ENCODE data around the gene CAMK2B.

Gene CAMK2B

DNA sequence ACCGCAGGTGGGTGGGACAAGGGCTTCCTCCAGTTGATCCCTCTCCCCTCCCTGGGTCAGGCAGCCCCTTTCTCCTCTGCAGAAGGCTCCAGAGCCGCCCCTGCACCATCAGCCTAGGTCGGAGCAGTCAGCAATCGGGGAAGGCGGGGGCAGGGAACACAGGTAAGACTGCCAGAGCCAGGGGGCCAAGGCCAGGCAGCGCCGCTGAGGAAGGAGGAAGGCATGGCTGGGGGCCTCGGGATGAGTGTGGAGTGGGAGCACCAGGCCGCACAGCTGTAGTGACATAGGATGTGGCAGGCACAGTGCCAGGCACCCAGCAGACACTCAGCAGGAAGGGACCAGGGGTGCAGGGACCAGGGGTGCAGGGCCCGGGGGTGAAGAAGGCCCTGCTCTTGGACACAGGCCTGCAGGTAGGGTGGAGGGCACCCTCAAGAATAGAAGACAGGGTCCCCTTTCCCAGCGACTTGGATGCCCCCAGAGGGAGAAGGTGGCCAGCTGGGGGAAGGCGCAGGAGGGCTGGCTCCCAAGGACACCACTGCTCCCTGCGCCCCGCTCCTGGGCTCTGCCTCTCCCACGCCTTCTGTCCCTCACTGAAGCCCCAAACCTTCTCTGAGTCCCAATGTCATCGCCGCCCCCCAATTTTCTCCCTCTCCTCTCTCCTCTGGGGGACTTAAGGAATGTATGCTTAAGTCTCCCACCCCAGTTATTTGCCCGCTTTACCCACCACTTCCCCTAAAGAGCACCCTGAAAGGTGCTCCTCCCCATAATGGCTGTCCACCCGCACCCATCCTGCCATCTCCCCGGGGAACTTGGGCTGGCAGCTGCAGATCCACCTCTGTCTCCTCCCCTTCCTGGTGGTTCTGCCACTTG lies 38.5 kb downstream of the CAMK2B start:
- H3K4me3 ChIP-seq (ENCODE audit: low read depth, low read length), result no peak overlapping the region
- TF ChIP-seq CTCF (IDR thresholded peaks at IDR 0.05; ENCODE audit: borderline replicate concordance, insufficient read depth, low read depth, low read length), result no peak

GRCh38 chr7:44286182-44286617 lies 39.2 kb downstream of the CAMK2B start:
- TF ChIP-seq CTCF (IDR thresholded peaks at IDR 0.05; ENCODE audit: borderline replicate concordance, insufficient read depth, low read depth, low read length), result 0 out of 2 replicates have a peak, but pooled peaks have one; percentile 10

DNA sequence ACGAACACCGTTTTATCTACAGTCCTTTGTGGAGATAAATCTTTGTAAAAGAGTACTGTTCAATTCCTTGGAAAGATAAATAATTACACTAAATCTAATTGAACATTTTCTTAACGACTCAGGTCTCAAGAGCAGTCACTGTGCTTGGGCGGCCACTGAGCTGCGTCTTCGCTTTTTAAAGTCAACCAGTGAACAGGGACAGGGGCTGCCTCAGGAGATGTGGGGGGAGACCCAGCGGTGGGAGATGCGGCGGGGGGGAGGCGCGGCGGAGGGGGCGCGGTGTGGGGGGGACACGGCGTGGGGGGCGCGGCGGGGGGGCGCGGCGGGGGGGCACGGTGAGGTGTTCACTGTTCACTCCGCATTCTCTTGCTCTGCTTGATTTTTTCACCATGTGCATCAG lies 39.8 kb downstream of the CAMK2B start:
- TF ChIP-seq CTCF (IDR thresholded peaks at IDR 0.05; ENCODE audit: borderline replicate concordance, insufficient read depth, low read depth, low read length), result no peak
- H3K4me3 ChIP-seq (ENCODE audit: low read depth, low read length), result no peak overlapping the region

More at GRCh38 chr7:44286182-44286617, 39.2 kb downstream of the CAMK2B start:
- H3K4me3 ChIP-seq (ENCODE audit: low read depth, low read length), result no peak overlapping the region

DNA sequence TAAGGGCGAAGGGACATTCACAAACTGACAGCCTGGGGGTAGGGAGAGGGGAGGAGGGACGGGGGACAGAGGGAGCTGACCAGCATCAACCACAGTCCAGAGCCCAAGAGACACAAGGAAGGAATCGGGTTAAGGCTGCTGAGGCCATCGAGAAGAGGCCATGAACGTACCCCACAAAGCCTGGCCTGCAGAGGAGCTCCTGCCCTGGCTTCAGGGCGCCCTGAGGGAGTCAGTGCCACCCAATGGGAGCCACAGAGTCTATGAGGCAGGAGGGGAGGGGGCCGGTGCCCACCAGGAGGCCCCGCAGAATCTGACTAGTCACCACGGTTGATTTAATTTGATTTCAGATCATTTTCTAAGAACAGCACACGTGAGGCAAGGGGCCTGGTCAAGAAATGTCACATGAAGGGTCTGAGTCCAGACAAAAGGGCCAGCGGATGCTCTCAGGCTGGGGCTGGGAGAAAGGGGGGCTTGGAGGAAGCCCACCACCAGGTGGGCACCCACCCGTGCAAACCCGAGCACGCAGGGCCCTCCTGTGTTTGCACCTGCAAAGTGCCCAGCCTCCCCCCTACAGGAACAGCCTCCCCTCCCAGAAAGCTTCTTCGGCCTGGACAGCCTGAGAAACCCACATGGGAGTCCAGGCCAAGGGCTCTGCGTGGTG lies 40.4 kb downstream of the CAMK2B start:
- no peak for TF ChIP-seq CTCF (IDR thresholded peaks at IDR 0.05; ENCODE audit: borderline replicate concordance, insufficient read depth, low read depth, low read length)
- H3K4me3 ChIP-seq (ENCODE audit: low read depth, low read length), result no peak overlapping the region

- no peak for TF ChIP-seq CTCF (IDR thresholded peaks at IDR 0.05; ENCODE audit: borderline replicate concordance, insufficient read depth, low read depth, low read length)
- no peak overlapping the region for H3K4me3 ChIP-seq (ENCODE audit: low read depth, low read length)
Observed at GRCh38 chr7:44284216-44284615, 41.2 kb downstream of the CAMK2B start.

DNA sequence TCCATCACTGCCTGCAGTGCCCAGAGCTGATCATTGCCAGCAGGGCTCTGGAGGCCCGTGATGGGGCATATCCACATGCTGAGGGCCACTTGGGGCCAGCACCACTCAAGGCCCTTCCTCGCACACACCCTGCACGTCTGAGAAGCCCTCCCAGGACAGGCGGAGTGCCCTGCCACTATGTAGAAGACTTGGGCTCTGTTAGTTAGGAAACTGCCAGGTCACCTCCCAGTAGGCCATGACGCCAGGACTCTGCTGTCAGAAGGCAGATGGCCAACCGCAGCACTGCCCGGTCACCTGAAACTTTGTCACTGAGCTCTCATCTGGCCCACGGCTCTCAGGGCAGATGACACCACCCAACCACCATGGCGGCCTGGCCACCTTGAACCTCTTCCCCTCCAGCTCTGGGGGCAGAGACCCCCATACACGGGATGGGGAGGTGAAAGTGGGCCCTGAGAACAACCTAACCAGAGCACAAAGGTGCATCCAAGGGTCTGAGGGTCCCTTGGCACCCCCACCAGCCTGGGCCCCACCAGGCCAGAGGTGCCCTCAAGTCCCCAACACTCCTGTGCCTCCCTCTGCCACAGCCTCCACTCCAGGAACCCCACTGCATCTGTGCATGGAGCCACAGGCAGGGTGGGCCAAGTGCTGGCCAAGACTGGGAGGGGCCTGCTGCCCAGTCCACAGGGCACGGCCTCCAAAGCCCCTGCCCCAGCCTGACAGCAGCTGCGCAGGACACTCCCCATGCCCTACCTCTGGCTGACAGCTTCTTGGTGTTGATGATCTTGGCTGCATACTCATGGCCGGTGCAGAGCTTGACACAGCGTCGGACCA lies 41.8 kb downstream of the CAMK2B start:
- no peak overlapping the region for H3K4me3 ChIP-seq (ENCODE audit: low read depth, low read length)
- TF ChIP-seq CTCF (IDR thresholded peaks at IDR 0.05; ENCODE audit: borderline replicate concordance, insufficient read depth, low read depth, low read length), result no peak

Measured in GM12875 (cell line).